Heart right ventricle (tissue), 16 donors: ENCODE measurements around the gene RPL37. TPM values are rescaled to one million over a fixed set of nuclear protein-coding genes. Genes with fewer than 3 reads are reported as not detected.

ENCODE experiments used
- ATAC-seq, 8 donors: fragments of 200-7000 bp; cut with Tn5 transposase; one replicate each; pipeline ENCODE4 v1.9.1; 2020; ENCODE audit warnings: mild to moderate bottlenecking in 8 of 8, moderate library complexity in 8 of 8, moderate number of reproducible peaks in 1 of 8
- DNase-seq, 2 donors: peaks; one replicate each; pipeline ENCODE4 v3.0.0-alpha.2; 2020
- H3K27ac ChIP-seq, 10 donors: fragments of 200-600 bp; sonication (generic) in 2 of 10; one replicate each; pipeline versions ENCODE4 v1.5.0 to v1.8.0; 2020 to 2022; ENCODE audit warnings: mild to moderate bottlenecking in 3 of 10
- H3K27me3 ChIP-seq, 7 donors: fragments of 200-600 bp; one replicate each; pipeline ENCODE4 v1.8.0; 2021 to 2022; ENCODE audit warnings: mild to moderate bottlenecking in 2 of 7
- H3K36me3 ChIP-seq, 9 donors: fragments of 200-600 bp; sonication (generic) in 1 of 9; one replicate each; pipeline versions ENCODE4 v1.5.0 to v1.8.0; 2020 to 2022; ENCODE audit warnings: mild to moderate bottlenecking in 2 of 9
- H3K4me1 ChIP-seq, 9 donors: fragments of 200-600 bp; sonication (generic) in 1 of 9; one replicate each; pipeline versions ENCODE4 v1.5.0 to v1.8.0; 2020 to 2022; ENCODE audit warnings: mild to moderate bottlenecking in 4 of 9
- H3K4me3 ChIP-seq, 10 donors: fragments of 200-600 bp; sonication (generic) in 2 of 10; one replicate each; pipeline versions ENCODE4 v1.5.0 to v1.8.0; 2020 to 2022; ENCODE audit warnings: mild to moderate bottlenecking in 7 of 10, moderate library complexity in 2 of 10
- H3K9me3 ChIP-seq, 11 donors: fragments of 200-600 bp in 10 of 11; sonication (generic) in 2 of 11; one replicate each; pipeline versions ENCODE4 v1.5.0 to v1.8.0; 2013 to 2022; ENCODE audit warnings: mild to moderate bottlenecking in 2 of 11, control low read depth in 1 of 11, moderate library complexity in 1 of 11
- CTCF ChIP-seq, 9 donors: fragments of 200-600 bp; sonication (generic) in 2 of 9; IDR thresholded peaks; one replicate each; pipeline versions ENCODE4 v1.5.0 to v1.8.0; 2021 to 2022; ENCODE audit warnings: antibody characterized with exemption in 9 of 9, mild to moderate bottlenecking in 5 of 9, moderate library complexity in 1 of 9
- WGBS, 2 donors: extraction: QIAGEN DNeasy Blood & Tissue Kit; methylation state at CpG; one replicate each; pipeline ENCODE4 v1.1.7; 2013; ENCODE audit warnings: inconsistent platforms in 1 of 2; 5-methylcytosine and 5-hydroxymethylcytosine counted together
- intact Hi-C, 10 donors: fragments of 100-400 bp; cut with DNase I; formaldehyde crosslinking; loops; one replicate each; pipeline versions ENCODE4 v1.11.1 to v1.14.2; 2022
- polyA plus RNA-seq, 2 donors: library from polyadenylated mRNA; stranded (reverse); fragments of 200-250 nt; gene quantifications; one replicate each; pipeline ENCODE4 v1.2.3, GENCODE V29; 2013
- total RNA-seq, 10 donors: library from RNA; stranded (reverse); fragmentation: NEBNext Ultra II Directional in 3 of 10; extraction: Animal tissue kit (Norgen Biotek cat#: 25700) in 3 of 10; gene quantifications; one replicate each; pipeline versions ENCODE4 v1.2.1 to v1.2.4, GENCODE V29; 2021 to 2023
- donor health status: Arrhythmogenic right ventricular cardiomyopathy.
- donor health status: ischemic (EF 13 %, LVEDD 7.1; RV severe dilation, severe dysfunction).
- donor health status: healthy with polysubstance abuse.
- donor health status: DM: no; HTN: yes; CAD: no.
- donor health status: DM: no; HTN: no; CAD: no.
- donor health status: ischemic (EF 25% LVEDD 6.9; RV normal size, moderate dysfunction).
- donor health status: ischemic (EF 25% LVEDD 5.7; RV mildly dilated, moderate dysfunction).
- donor health status: healthy.
- donor health status: DM: yes; HTN: yes; CAD: no.
- donor health status: Ischemic cardiomyopathy.
- donor health status: ischemic (EF 35%, LVEDD 5.7; RV mildly dilated, moderate dysfunction).
- donor health status: nonischemic (EF 11% LVEDD 7.7; RV severe dilation, severe dysfunction).
- donor health status: DM: yes; HTN: yes; CAD: no.
- donor health status: PGD.
- donor health status: ischemic (EF 29% LVEDD 5.4; RV normal size, mild dysfunction).
- donor health status: nonischemic (EF 23%, LVEDD 6.1; RV moderate dilation, normal function).

RPL37 gene
- total and polyA plus RNA-seq, 12 donors, result 530 to 1,864 (median 597) TPM

- Histone ChIP-seq H3K36me3 (peaks cover 0 to 66% (median 21%) of the 10 kb centered on the region in 9 donors), H3K9me3 (no peaks in the 10 kb centered on the region), H3K27ac (no peak overlapping the region), H3K27me3 (no peaks in the 10 kb centered on the region), H3K4me3 (no peak overlapping the region), H3K4me1 (peaks cover 0 to 30% (median 8%) of the 10 kb centered on the region in 9 donors)
- TF ChIP-seq CTCF (IDR thresholded peaks at IDR 0.05), result no peak
- intact Hi-C loops, result no loop called here
- 68 to 74% methylated on average over 6 of the region's 6 CpGs for WGBS, 2 donors
- ATAC-seq, result no peak
- DNase-seq, result no peak
Measured at GRCh38 chr5:40775846-40776657, 59.0 kb downstream of the RPL37 start.

Other genes starting within 250 kb of the RPL37 start
- gene PTGER4, start 155.3 kb downstream of the RPL37 start, total RNA-seq, result 10 to 100 TPM in 3 of 10 donors, 1 to 10 TPM in 7; 2.0 to 20.3 (median 7.7) TPM
- 1 to 10 TPM; 2.6 to 3.0 TPM for gene PTGER4, start 155.3 kb downstream of the RPL37 start, polyA plus RNA-seq
- 10 to 100 TPM; 12.9 to 20.1 (median 17.9) TPM for gene TTC33, start 79.3 kb downstream of the RPL37 start, total RNA-seq
- 1 to 10 TPM; 6.4 to 7.2 TPM for gene TTC33, start 79.3 kb downstream of the RPL37 start, polyA plus RNA-seq
- gene PRKAA1, start 36.8 kb downstream of the RPL37 start, total RNA-seq, result 10 to 100 TPM; 37.2 to 53.2 (median 42.7) TPM
- 10 to 100 TPM; 11.0 to 28.5 TPM for gene PRKAA1, start 36.8 kb downstream of the RPL37 start, polyA plus RNA-seq
- 1 to 10 TPM; 4.4 to 9.1 (median 5.4) TPM for gene CARD6, start 6.1 kb upstream of the RPL37 start, total RNA-seq
- 1 to 10 TPM; 2.7 to 3.3 TPM for gene CARD6, start 6.1 kb upstream of the RPL37 start, polyA plus RNA-seq
- gene C7, start 74.3 kb upstream of the RPL37 start, total RNA-seq, result 100 to 1,000 TPM in 4 of 10 donors, 10 to 100 TPM in 6; 43.9 to 399 (median 84.7) TPM
- gene C7, start 74.3 kb upstream of the RPL37 start, polyA plus RNA-seq, result 100 to 1,000 TPM; 141 to 255 TPM
- gene MROH2B, start 236.1 kb upstream of the RPL37 start, total RNA-seq, result not detected
- gene MROH2B, start 236.1 kb upstream of the RPL37 start, polyA plus RNA-seq, result under 1 TPM in 1 of 2 donors, not detected in 1; under 0.01 TPM